ENCODE measurements around the gene PARP12. TPM values are rescaled to one million over a fixed set of nuclear protein-coding genes. Genes with fewer than 3 reads are reported as not detected.

PARP12 gene
- total RNA-seq, 2 experiments from 2014 or later, result 25.7 to 28.7 TPM

GRCh38 chr7:140034421-140034820 lies 28.3 kb downstream of the PARP12 start:
- H3K27me3 Mint-ChIP-seq, result no peaks in the 10 kb centered on the region
- ChIA-PET POLR2A (no interaction called here), CTCF (interaction anchor here (0.6 to 1.3 kb wide), 4 partner anchors 11 to 416 kb away, joined by 3 to 5 read pairs (median 3); no protein-coding TSS in a partner anchor)
- no peak for DNase-seq
- no peak overlapping the region for H3K4me3 Mint-ChIP-seq
- peaks cover 25% of the 10 kb centered on the region for H3K4me1 Mint-ChIP-seq
- H3K36me3 Mint-ChIP-seq (ENCODE audit: low read depth), result peaks cover 29% of the 10 kb centered on the region
- ATAC-seq, result no peak
- no peak overlapping the region for H3K27ac Mint-ChIP-seq
- H3K9me3 Mint-ChIP-seq (ENCODE audit: low read depth), result no peaks in the 10 kb centered on the region
- intact Hi-C loops (cut with DNase I, micrococcal nuclease), result loop anchor here in 1 of 2 experiments (10.0 kb wide), 1 partner anchor 270 kb away; no protein-coding TSS in a partner anchor

- H3K9me3 Mint-ChIP-seq (ENCODE audit: low read depth), result no peaks in the 10 kb centered on the region
- DNase-seq (no peak), ATAC-seq (no peak)
- H3K27ac Mint-ChIP-seq, result no peak overlapping the region
- H3K36me3 Mint-ChIP-seq (ENCODE audit: low read depth), result peaks cover 26% of the 10 kb centered on the region
- intact Hi-C loops (cut with DNase I, micrococcal nuclease), result loop anchor here in 1 of 2 experiments (10.0 kb wide), 1 partner anchor 271 kb away; no protein-coding TSS in a partner anchor
- no peaks in the 10 kb centered on the region for H3K27me3 Mint-ChIP-seq
- H3K4me1 Mint-ChIP-seq, result peaks cover 23% of the 10 kb centered on the region
- CTCF ChIA-PET, result interaction anchor here (0.7 to 0.9 kb wide), 2 partner anchors 107 to 220 kb away, joined by 3 to 5 read pairs; no protein-coding TSS in a partner anchor
- H3K4me3 Mint-ChIP-seq, result no peak overlapping the region
- POLR2A ChIA-PET, result no interaction called here
Measured at GRCh38 chr7:140033779-140034363, 28.9 kb downstream of the PARP12 start.

- ChIA-PET CTCF (no interaction called here), POLR2A (no interaction called here)
- no peaks in the 10 kb centered on the region for H3K27me3 Mint-ChIP-seq
- H3K4me1 Mint-ChIP-seq, result peaks cover 23% of the 10 kb centered on the region
- no peaks in the 10 kb centered on the region for H3K9me3 Mint-ChIP-seq (ENCODE audit: low read depth)
- peaks cover 26% of the 10 kb centered on the region for H3K36me3 Mint-ChIP-seq (ENCODE audit: low read depth)
- H3K4me3 Mint-ChIP-seq, result no peak overlapping the region
- ATAC-seq (no peak), DNase-seq (no peak)
- no peak overlapping the region for H3K27ac Mint-ChIP-seq
- intact Hi-C loops (cut with DNase I, micrococcal nuclease), result loop anchor here in 1 of 2 experiments (10.0 kb wide), 1 partner anchor 272 kb away; no protein-coding TSS in a partner anchor
Measured at GRCh38 chr7:140033036-140033435, 29.7 kb downstream of the PARP12 start.

- CTCF ChIA-PET, result no interaction called here
- POLR2A ChIA-PET, result no interaction called here
- ATAC-seq (no peak), DNase-seq (no peak)
- peaks cover 20% of the 10 kb centered on the region for H3K36me3 Mint-ChIP-seq (ENCODE audit: low read depth)
- no peaks in the 10 kb centered on the region for H3K27me3 Mint-ChIP-seq
- intact Hi-C loops (cut with DNase I, micrococcal nuclease), result loop anchor here in 1 of 2 experiments (10.0 kb wide), 1 partner anchor 273 kb away; no protein-coding TSS in a partner anchor
- H3K4me1 Mint-ChIP-seq, result peaks cover 20% of the 10 kb centered on the region
- H3K4me3 Mint-ChIP-seq, result no peak overlapping the region
- no peak overlapping the region for H3K27ac Mint-ChIP-seq
- no peaks in the 10 kb centered on the region for H3K9me3 Mint-ChIP-seq (ENCODE audit: low read depth)
Measured at GRCh38 chr7:140031364-140031763, 31.4 kb downstream of the PARP12 start.

GRCh38 chr7:140029072-140029471 lies 33.7 kb downstream of the PARP12 start:
- no peaks in the 10 kb centered on the region for H3K9me3 Mint-ChIP-seq (ENCODE audit: low read depth)
- H3K36me3 Mint-ChIP-seq (ENCODE audit: low read depth), result peaks cover 23% of the 10 kb centered on the region
- intact Hi-C loops (cut with DNase I, micrococcal nuclease), result no loop called here

GRCh38 chr7:140028311-140028710 lies 34.4 kb downstream of the PARP12 start:
- ATAC-seq (no peak), DNase-seq (no peak)
- CTCF ChIA-PET, result no interaction called here
- Mint-ChIP-seq H3K27ac (no peak overlapping the region), H3K9me3 (ENCODE audit: low read depth) (no peaks in the 10 kb centered on the region), H3K36me3 (ENCODE audit: low read depth) (peaks cover 16% of the 10 kb centered on the region), H3K4me3 (no peak overlapping the region), H3K27me3 (no peaks in the 10 kb centered on the region), H3K4me1 (peaks cover 6% of the 10 kb centered on the region)
- POLR2A ChIA-PET, result no interaction called here
- intact Hi-C loops (cut with DNase I, micrococcal nuclease), result no loop called here

More at GRCh38 chr7:140029072-140029471, 33.7 kb downstream of the PARP12 start:
- H3K27me3 Mint-ChIP-seq, result no peaks in the 10 kb centered on the region
- ATAC-seq (no peak), DNase-seq (no peak)
- no peak overlapping the region for H3K27ac Mint-ChIP-seq
- POLR2A ChIA-PET, result interaction anchor here (0.8 kb wide), 1 partner anchor 399 kb away, joined by 5 read pairs; no protein-coding TSS in a partner anchor
- H3K4me3 Mint-ChIP-seq, result no peak overlapping the region
- H3K4me1 Mint-ChIP-seq, result peaks cover 10% of the 10 kb centered on the region
- CTCF ChIA-PET, result interaction anchor here (0.6 to 0.8 kb wide), 2 partner anchors 33 to 298 kb away, joined by 3 read pairs; partner anchors contain the start of gene PARP12

- Mint-ChIP-seq H3K27me3 (no peaks in the 10 kb centered on the region), H3K27ac (no peak overlapping the region), H3K4me1 (peaks cover 3% of the 10 kb centered on the region), H3K9me3 (ENCODE audit: low read depth) (no peaks in the 10 kb centered on the region), H3K4me3 (no peak overlapping the region), H3K36me3 (ENCODE audit: low read depth) (peaks cover 14% of the 10 kb centered on the region)
- intact Hi-C loops (cut with DNase I, micrococcal nuclease), result no loop called here
- CTCF ChIA-PET, result no interaction called here
- no peak for ATAC-seq
- POLR2A ChIA-PET, result no interaction called here
- DNase-seq, result no peak
Measured at GRCh38 chr7:140027858-140028257, 34.9 kb downstream of the PARP12 start.

GRCh38 chr7:140026935-140027334 lies 35.8 kb downstream of the PARP12 start:
- POLR2A ChIA-PET, result no interaction called here
- CTCF ChIA-PET, result no interaction called here
- Mint-ChIP-seq H3K4me3 (no peak overlapping the region), H3K27ac (no peak overlapping the region), H3K4me1 (no peaks in the 10 kb centered on the region), H3K9me3 (ENCODE audit: low read depth) (no peaks in the 10 kb centered on the region), H3K27me3 (no peaks in the 10 kb centered on the region), H3K36me3 (ENCODE audit: low read depth) (peaks cover 11% of the 10 kb centered on the region)
- no peak for DNase-seq
- no peak for ATAC-seq
- intact Hi-C loops (cut with DNase I, micrococcal nuclease), result no loop called here

- intact Hi-C loops (cut with DNase I, micrococcal nuclease), result no loop called here
- H3K36me3 Mint-ChIP-seq (ENCODE audit: low read depth), result peaks cover 13% of the 10 kb centered on the region
- H3K4me3 Mint-ChIP-seq, result no peak overlapping the region
- H3K27me3 Mint-ChIP-seq, result no peaks in the 10 kb centered on the region
- ChIA-PET POLR2A (no interaction called here), CTCF (no interaction called here)
- DNase-seq, result no peak
- no peaks in the 10 kb centered on the region for H3K4me1 Mint-ChIP-seq
- no peak overlapping the region for H3K27ac Mint-ChIP-seq
- ATAC-seq, result no peak
- H3K9me3 Mint-ChIP-seq (ENCODE audit: low read depth), result no peaks in the 10 kb centered on the region
Measured at GRCh38 chr7:140025814-140026433, 36.8 kb downstream of the PARP12 start.

GRCh38 chr7:140025241-140025640 lies 37.5 kb downstream of the PARP12 start:
- Mint-ChIP-seq H3K4me1 (no peaks in the 10 kb centered on the region), H3K27ac (no peak overlapping the region), H3K36me3 (ENCODE audit: low read depth) (peaks cover 10% of the 10 kb centered on the region), H3K4me3 (no peak overlapping the region), H3K9me3 (ENCODE audit: low read depth) (no peaks in the 10 kb centered on the region), H3K27me3 (no peaks in the 10 kb centered on the region)
- ChIA-PET POLR2A (no interaction called here), CTCF (no interaction called here)
- intact Hi-C loops (cut with DNase I, micrococcal nuclease), result no loop called here
- DNase-seq, result no peak
- ATAC-seq, result no peak

- Mint-ChIP-seq H3K4me1 (no peaks in the 10 kb centered on the region), H3K9me3 (ENCODE audit: low read depth) (no peaks in the 10 kb centered on the region), H3K27me3 (no peaks in the 10 kb centered on the region), H3K27ac (no peak overlapping the region), H3K4me3 (no peak overlapping the region), H3K36me3 (ENCODE audit: low read depth) (peaks cover 10% of the 10 kb centered on the region)
- POLR2A ChIA-PET, result no interaction called here
- ATAC-seq (no peak), DNase-seq (no peak)
- intact Hi-C loops (cut with DNase I, micrococcal nuclease), result no loop called here
- CTCF ChIA-PET, result no interaction called here
Measured at GRCh38 chr7:140024585-140024984, 38.2 kb downstream of the PARP12 start.

GRCh38 chr7:140023728-140024127 lies 39.0 kb downstream of the PARP12 start:
- no peaks in the 10 kb centered on the region for H3K9me3 Mint-ChIP-seq (ENCODE audit: low read depth)
- ATAC-seq (peak; percentile 33), DNase-seq (no peak)
- CTCF ChIA-PET, result no interaction called here
- peaks cover 10% of the 10 kb centered on the region for H3K36me3 Mint-ChIP-seq (ENCODE audit: low read depth)
- no peak overlapping the region for H3K27ac Mint-ChIP-seq
- H3K27me3 Mint-ChIP-seq, result no peaks in the 10 kb centered on the region
- no peaks in the 10 kb centered on the region for H3K4me1 Mint-ChIP-seq
- intact Hi-C loops (cut with DNase I, micrococcal nuclease), result no loop called here
- POLR2A ChIA-PET, result interaction anchor here (0.5 kb wide), 1 partner anchor 89 kb away, joined by 3 read pairs; no protein-coding TSS in a partner anchor
- no peak overlapping the region for H3K4me3 Mint-ChIP-seq
